ENCODE measurements around the gene ORM2.

- no peak for TF ChIP-seq POLR2AphosphoS5 (IDR thresholded peaks at IDR 0.05; ENCODE audit: low read depth, low read length)
- no peak for TF ChIP-seq TAF1 (IDR thresholded peaks at IDR 0.05; ENCODE audit: borderline replicate concordance, insufficient read depth, low read length)
- no peak for TF ChIP-seq REST (IDR thresholded peaks at IDR 0.05; ENCODE audit: insufficient read depth in 1 of 2, low read depth in 2 of 2, low read length in 2 of 2)
These were observed 26.9 kb upstream of the ORM2 start for GRCh38 chr9:114302727-114303126.

All from PFSK-1 (cell line).